RWPE2 (cell line): ENCODE measurements around the gene FHIT.

ENCODE experiments used
- ATAC-seq: fragments of 200-7000 bp; cut with Tn5 transposase; 3 replicates; pipeline ENCODE4 v1.9.1; 2021; ENCODE audit warnings: low read depth
- DNase-seq: peaks from one replicate; pipeline ENCODE4 v3.0.0-alpha.2; 2020; ENCODE audit warnings: low spot score
- H3K27ac ChIP-seq: fragments of 450-650 bp; 2 replicates; pipeline ENCODE4 v1.5.1; 2017; ENCODE audit warnings: mild to moderate bottlenecking; ENCODE audit not compliant: poor library complexity, severe bottlenecking
- H3K27me3 ChIP-seq: fragments of 250-450 bp; sonication (Bioruptor Pico); 2 replicates; pipeline ENCODE4 v1.5.1; 2021; ENCODE audit warnings: mild to moderate bottlenecking, moderate library complexity; ENCODE audit not compliant: insufficient read depth, poor library complexity, severe bottlenecking
- H3K36me3 ChIP-seq: fragments of 250-450 bp; sonication (Bioruptor Pico); 2 replicates; pipeline ENCODE4 v1.5.1; 2020; ENCODE audit warnings: low read depth, mild to moderate bottlenecking, moderate library complexity
- H3K4me1 ChIP-seq: fragments of 250-450 bp; sonication (Bioruptor Pico); 2 replicates; pipeline ENCODE4 v1.5.1; 2021; ENCODE audit warnings: mild to moderate bottlenecking, moderate library complexity; ENCODE audit not compliant: insufficient read depth, poor library complexity, severe bottlenecking
- H3K4me3 ChIP-seq: fragments of 250-450 bp; sonication (Bioruptor Pico); 2 replicates; pipeline ENCODE4 v1.5.1; 2021; ENCODE audit warnings: mild to moderate bottlenecking, moderate library complexity; ENCODE audit not compliant: severe bottlenecking
- H3K9me3 ChIP-seq: fragments of 250-450 bp; sonication (Bioruptor Pico); 2 replicates; pipeline ENCODE4 v1.5.1; 2021; ENCODE audit warnings: mild to moderate bottlenecking, moderate library complexity; ENCODE audit not compliant: severe bottlenecking
- TF ChIP-seq, protein P1 (sequence below): fragments of 450-650 bp; IDR thresholded peaks from one replicate; pipeline ENCODE4 v1.5.1; 2017; ENCODE audit warnings: mild to moderate bottlenecking, moderate library complexity; ENCODE audit not compliant: poor library complexity, severe bottlenecking

The FHIT gene

DNA sequence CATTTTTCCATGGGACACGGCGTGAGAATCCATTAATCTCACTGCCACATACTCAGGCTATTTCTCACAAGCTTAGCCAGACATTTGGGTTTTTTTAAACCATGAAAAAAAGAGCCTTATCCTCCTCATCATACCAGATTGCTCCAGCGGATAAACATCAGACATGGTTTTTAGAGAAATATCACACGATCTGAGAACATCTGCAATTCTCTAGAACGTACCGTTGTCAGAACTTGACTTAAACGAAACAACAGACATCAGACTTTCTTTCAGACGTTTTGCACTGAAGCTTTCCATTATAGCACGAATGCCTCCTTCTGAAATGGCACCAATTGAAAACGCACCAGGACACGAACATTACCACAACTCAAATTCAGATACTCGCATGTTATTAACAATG is 1457.3 kb downstream of the FHIT start:
- no peak for ATAC-seq
- peaks cover 1% of the 10 kb centered on the region for H3K4me1 ChIP-seq
- no peaks in the 10 kb centered on the region for H3K27me3 ChIP-seq
- H3K9me3 ChIP-seq, result no peaks in the 10 kb centered on the region
- H3K27ac ChIP-seq, result no peak overlapping the region
- TF ChIP-seq, protein P1, sequence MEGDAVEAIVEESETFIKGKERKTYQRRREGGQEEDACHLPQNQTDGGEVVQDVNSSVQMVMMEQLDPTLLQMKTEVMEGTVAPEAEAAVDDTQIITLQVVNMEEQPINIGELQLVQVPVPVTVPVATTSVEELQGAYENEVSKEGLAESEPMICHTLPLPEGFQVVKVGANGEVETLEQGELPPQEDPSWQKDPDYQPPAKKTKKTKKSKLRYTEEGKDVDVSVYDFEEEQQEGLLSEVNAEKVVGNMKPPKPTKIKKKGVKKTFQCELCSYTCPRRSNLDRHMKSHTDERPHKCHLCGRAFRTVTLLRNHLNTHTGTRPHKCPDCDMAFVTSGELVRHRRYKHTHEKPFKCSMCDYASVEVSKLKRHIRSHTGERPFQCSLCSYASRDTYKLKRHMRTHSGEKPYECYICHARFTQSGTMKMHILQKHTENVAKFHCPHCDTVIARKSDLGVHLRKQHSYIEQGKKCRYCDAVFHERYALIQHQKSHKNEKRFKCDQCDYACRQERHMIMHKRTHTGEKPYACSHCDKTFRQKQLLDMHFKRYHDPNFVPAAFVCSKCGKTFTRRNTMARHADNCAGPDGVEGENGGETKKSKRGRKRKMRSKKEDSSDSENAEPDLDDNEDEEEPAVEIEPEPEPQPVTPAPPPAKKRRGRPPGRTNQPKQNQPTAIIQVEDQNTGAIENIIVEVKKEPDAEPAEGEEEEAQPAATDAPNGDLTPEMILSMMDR, result no peak
- no peaks in the 10 kb centered on the region for H3K36me3 ChIP-seq
- H3K4me3 ChIP-seq, result no peak overlapping the region
- DNase-seq, result no peak

- DNase-seq (no peak), ATAC-seq (no peak)
- H3K36me3 ChIP-seq, result no peaks in the 10 kb centered on the region
- no peaks in the 10 kb centered on the region for H3K27me3 ChIP-seq
- no peak overlapping the region for H3K4me3 ChIP-seq
- H3K27ac ChIP-seq, result no peak overlapping the region
- H3K9me3 ChIP-seq, result no peaks in the 10 kb centered on the region
- TF ChIP-seq, protein P1, result no peak
- H3K4me1 ChIP-seq, result no peaks in the 10 kb centered on the region
Measured at GRCh38 chr3:59791774-59792308, 1459.4 kb downstream of the FHIT start.

GRCh38 chr3:59790241-59790640 is 1461.0 kb downstream of the FHIT start:
- DNase-seq, result no peak
- Histone ChIP-seq H3K27me3 (no peaks in the 10 kb centered on the region), H3K27ac (no peak overlapping the region), H3K36me3 (no peaks in the 10 kb centered on the region), H3K9me3 (no peaks in the 10 kb centered on the region), H3K4me1 (no peaks in the 10 kb centered on the region), H3K4me3 (no peak overlapping the region)
- TF ChIP-seq, protein P1, result no peak
- ATAC-seq, result no peak

DNA sequence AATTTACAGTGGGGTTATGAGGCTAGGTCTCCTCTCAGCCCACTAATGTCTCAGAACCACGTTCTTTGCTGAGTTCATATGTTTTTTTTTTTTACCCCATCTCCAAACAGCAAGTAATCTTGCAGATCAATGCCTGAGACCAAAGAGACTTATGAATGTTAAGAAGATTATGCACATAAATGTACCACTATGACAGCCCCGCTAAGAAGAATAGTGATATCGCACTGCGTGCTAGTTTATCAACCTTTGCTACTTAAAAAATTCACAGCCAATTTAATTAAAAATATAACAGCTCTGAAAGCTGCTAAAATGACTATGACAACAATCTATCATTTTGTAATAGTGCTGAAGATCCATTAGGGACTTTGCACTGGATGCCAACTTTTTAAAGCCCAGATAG is 1462.5 kb downstream of the FHIT start:
- Histone ChIP-seq H3K4me3 (no peak overlapping the region), H3K36me3 (no peaks in the 10 kb centered on the region), H3K4me1 (no peaks in the 10 kb centered on the region), H3K27ac (no peak overlapping the region), H3K9me3 (no peaks in the 10 kb centered on the region), H3K27me3 (no peaks in the 10 kb centered on the region)
- no peak for DNase-seq
- no peak for ATAC-seq
- TF ChIP-seq, protein P1, result no peak

DNA sequence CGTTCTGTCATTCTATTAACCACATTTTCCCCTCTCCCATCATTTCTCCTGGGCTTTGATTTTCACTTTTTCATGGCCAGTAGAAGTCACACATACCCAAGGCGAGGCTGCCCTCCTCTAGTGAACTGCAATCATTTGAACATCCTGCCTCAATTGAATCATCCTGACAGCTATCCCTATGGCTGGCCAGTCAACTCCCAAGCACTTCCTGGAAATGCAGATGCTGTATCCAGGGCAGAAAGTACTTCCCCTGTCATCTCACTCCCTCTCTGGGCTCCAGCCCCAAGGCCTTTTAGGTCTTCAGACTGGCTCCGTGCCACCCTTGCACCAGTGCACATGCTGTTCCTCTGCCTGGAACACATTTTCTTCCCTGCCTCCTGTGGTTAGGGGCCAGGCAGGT is 1463.1 kb downstream of the FHIT start:
- DNase-seq (no peak), ATAC-seq (no peak)
- Histone ChIP-seq H3K27ac (no peak overlapping the region), H3K36me3 (no peaks in the 10 kb centered on the region), H3K9me3 (no peaks in the 10 kb centered on the region), H3K4me3 (no peak overlapping the region), H3K27me3 (no peaks in the 10 kb centered on the region), H3K4me1 (no peaks in the 10 kb centered on the region)
- TF ChIP-seq, protein P1, result no peak
